Psoas muscle (tissue), 8 donors: Measurements from ENCODE around the gene MMP23B. TPM values are rescaled to one million over a fixed set of nuclear protein-coding genes. Genes with fewer than 3 reads are reported as not detected.
A peak's percentile ranks its signal among the peaks of the same experiment; 100 is the strongest.

Experiments used
- ATAC-seq, 4 donors: fragments of 200-7000 bp; cut with Tn5 transposase; one replicate each; pipeline ENCODE4 v1.9.1; 2020; ENCODE audit warnings: moderate library complexity in 3 of 4, mild to moderate bottlenecking in 2 of 4
- DNase-seq, 2 donors: peaks; one replicate each; pipeline ENCODE4 v3.0.0-alpha.2; 2020
- H3K27ac ChIP-seq: fragments of 200-600 bp; one replicate; pipeline ENCODE4 v1.8.0; 2022
- H3K27me3 ChIP-seq, 3 donors: fragments of 200-600 bp in 1 of 3; one replicate each; pipeline versions ENCODE4 v1.6.1 to v1.8.0; 2013 to 2022; ENCODE audit warnings: low read length in 2 of 3, mild to moderate bottlenecking in 2 of 3, moderate library complexity in 1 of 3; ENCODE audit not compliant: insufficient read depth in 3 of 3
- H3K36me3 ChIP-seq, 2 donors: fragments of 200-600 bp in 1 of 2; one replicate each; pipeline versions ENCODE4 v1.6.1 to v1.8.0; 2013 to 2022; ENCODE audit warnings: low read depth in 1 of 2, mild to moderate bottlenecking in 1 of 2, moderate library complexity in 1 of 2; ENCODE audit not compliant: insufficient read depth in 1 of 2
- H3K4me1 ChIP-seq: fragments of 200-600 bp; one replicate; pipeline ENCODE4 v1.8.0; 2022
- H3K4me3 ChIP-seq: fragments of 200-600 bp; one replicate; pipeline ENCODE4 v1.8.0; 2022; ENCODE audit warnings: mild to moderate bottlenecking
- H3K9me3 ChIP-seq: fragments of 200-600 bp; one replicate; pipeline ENCODE4 v1.8.0; 2022
- CTCF ChIP-seq: fragments of 200-600 bp; IDR thresholded peaks from one replicate; pipeline ENCODE4 v1.8.0; 2022; ENCODE audit warnings: antibody characterized with exemption
- WGBS, 3 donors: extraction: QIAGEN DNeasy Blood & Tissue Kit; methylation state at CpG; one replicate each; pipeline versions ENCODE4 v1.1.6 to v1.1.7; 2013; 5-methylcytosine and 5-hydroxymethylcytosine counted together
- intact Hi-C, 2 donors: fragments of 100-400 bp; cut with DNase I; formaldehyde crosslinking; loops; one replicate each; pipeline versions ENCODE4 v1.11.0 to v1.14.2; 2022
- long read RNA-seq, 2 donors: library from polyadenylated mRNA; unstranded; transcript quantifications; one replicate each; pipeline ENCODE4 v2.0.0, GENCODE V29; 2021
- polyA plus RNA-seq, 3 donors: library from polyadenylated mRNA; stranded (reverse); fragments of 200-250 nt; gene quantifications; one replicate each; pipeline ENCODE4 v1.2.3, GENCODE V29; 2013
- total RNA-seq, 4 donors: library from RNA; stranded (reverse); fragmentation: NEBNext Ultra II Directional in 2 of 4; extraction: Animal tissue kit (Norgen Biotek cat#: 25700) in 2 of 4; gene quantifications; one replicate each; pipeline versions ENCODE4 v1.2.1 to v1.2.4, GENCODE V29; 2021 to 2023
- donor health status: healthy with polysubstance abuse.
- donor health status: DM: no; HTN: no; CAD: no; lungs with moderate emphysema.
- donor health status: Bipolar disorder and iron deficiency.
- donor health status: healthy.
- donor health status: DM: yes; HTN: yes; CAD: no.
- donor health status: DM: no; HTN: no; CAD: no.
- donor health status: DM: no; HTN: no; CAD: no.
- donor health status: DM: yes; HTN: yes; CAD: no.

The MMP23B gene
- 1 to 10 TPM in 1 of 4 donors, under 1 TPM in 2, not detected in 1; 0.32 to 1.8 (median 0.64) TPM for total RNA-seq
- polyA plus RNA-seq: under 1 TPM in 2 of 3 donors, not detected in 1; 0.25 to 0.29 TPM
- long read RNA-seq, donor 1: 0 reads
- long read RNA-seq, donor 2: 0 reads

GRCh38 chr1:1631782-1632420 lies at the start of gene MMP23B:
Gene MMP23B (plus strand): TSS chr1:1632173. CDS start chr1:1632219, 46 bp downstream.
- H3K27ac ChIP-seq: peak within 1 kb of the TSS; percentile 1
- no peak for TF ChIP-seq CTCF
- peaks cover 4 to 32% of the 10 kb centered on the region in 2 donors for H3K36me3 ChIP-seq
- H3K4me1 ChIP-seq: peaks cover 3% of the 10 kb centered on the region
- peaks cover 0 to 2% (median 0%) of the 10 kb centered on the region in 3 donors for H3K27me3 ChIP-seq
- 3 to 4% (median 3%) methylated on average over 18 to 48 of the region's 48 CpGs for WGBS, 3 donors
- H3K9me3 ChIP-seq: no peaks in the 10 kb centered on the region
- peak within 1 kb of the TSS; percentile 30 for H3K4me3 ChIP-seq
- ATAC-seq (peak in 3 of 4 donors; percentile 5 to 14 (median 7)), DNase-seq (peak; percentile 26 to 55)
- intact Hi-C loops: no loop called here

- ATAC-seq (no peak), DNase-seq (no peak)
- TF ChIP-seq CTCF: no peak
- H3K36me3 ChIP-seq: no peaks in the 10 kb centered on the region
- no peak overlapping the region for H3K27ac ChIP-seq
- H3K9me3 ChIP-seq: no peaks in the 10 kb centered on the region
- 67 to 70% (median 69%) methylated on average over 9 of the region's 9 CpGs for WGBS, 3 donors
- H3K27me3 ChIP-seq: peaks cover 0 to 11% (median 2%) of the 10 kb centered on the region in 3 donors
- intact Hi-C loops: no loop called here
- no peak overlapping the region for H3K4me3 ChIP-seq
- H3K4me1 ChIP-seq: no peaks in the 10 kb centered on the region
Observed at GRCh38 chr1:1582585-1583346, 49.2 kb upstream of the MMP23B start.

- Histone ChIP-seq H3K9me3 (no peaks in the 10 kb centered on the region), H3K27me3 (peaks cover 0 to 12% (median 2%) of the 10 kb centered on the region in 3 donors), H3K4me1 (no peaks in the 10 kb centered on the region), H3K36me3 (no peaks in the 10 kb centered on the region), H3K27ac (no peak overlapping the region), H3K4me3 (no peak overlapping the region)
- no peak for TF ChIP-seq CTCF
- WGBS, 3 donors: 75 to 80% (median 77%) methylated on average over 23 of the region's 23 CpGs
- ATAC-seq: no peak
- intact Hi-C loops: no loop called here
- DNase-seq: no peak
Observed at GRCh38 chr1:1583347-1584010, 48.5 kb upstream of the MMP23B start.

- no peaks in the 10 kb centered on the region for H3K36me3 ChIP-seq
- H3K4me1 ChIP-seq: no peaks in the 10 kb centered on the region
- no peak overlapping the region for H3K27ac ChIP-seq
- no peak for DNase-seq
- intact Hi-C loops: no loop called here
- TF ChIP-seq CTCF: no peak
- WGBS, 3 donors: 84 to 91% (median 86%) methylated on average over 12 to 13 of the region's 13 CpGs
- peaks cover 0 to 13% (median 1%) of the 10 kb centered on the region in 3 donors for H3K27me3 ChIP-seq
- no peaks in the 10 kb centered on the region for H3K9me3 ChIP-seq
- no peak for ATAC-seq
- H3K4me3 ChIP-seq: no peak overlapping the region
Observed at GRCh38 chr1:1591452-1591851, 40.5 kb upstream of the MMP23B start.
